SK-N-MC (cell line): ENCODE results near the gene BHMT.

Source experiments
- EZH2 ChIP-seq: fragments of 200-600 bp; sonication (generic); IDR thresholded peaks from one replicate; pipeline ENCODE4 v1.6.1; 2017; ENCODE audit warnings: antibody characterized with exemption
- FOXP2 ChIP-seq: optimal IDR thresholded peaks from 2 replicates; pipeline ENCODE3; 2011; ENCODE audit warnings: mild to moderate bottlenecking, moderate library complexity; ENCODE audit not compliant: insufficient read depth; ENCODE audit errors: extremely low read length, control extremely low read depth
- POLR2AphosphoS5 ChIP-seq: IDR thresholded peaks from 2 replicates; pipeline ENCODE4 v1.6.1; 2012; ENCODE audit warnings: mild to moderate bottlenecking, low read depth, low read length, borderline replicate concordance

GRCh38 chr5:79124607-79125006 is 13.0 kb downstream of the BHMT start:
- TF ChIP-seq POLR2AphosphoS5 (no peak), EZH2 (no peak), FOXP2 (no peak)
